HG02852 (cell line): ENCODE measurements around the gene ZFR2.

Experiments
- ATAC-seq: cut with Tn5 transposase; IDR thresholded peaks from one replicate; pipeline ENCODE4 v1.9.1; 2021; ENCODE audit warnings: mild to moderate bottlenecking, moderate library complexity; ENCODE audit not compliant: unreplicated experiment

Gene ZFR2

DNA sequence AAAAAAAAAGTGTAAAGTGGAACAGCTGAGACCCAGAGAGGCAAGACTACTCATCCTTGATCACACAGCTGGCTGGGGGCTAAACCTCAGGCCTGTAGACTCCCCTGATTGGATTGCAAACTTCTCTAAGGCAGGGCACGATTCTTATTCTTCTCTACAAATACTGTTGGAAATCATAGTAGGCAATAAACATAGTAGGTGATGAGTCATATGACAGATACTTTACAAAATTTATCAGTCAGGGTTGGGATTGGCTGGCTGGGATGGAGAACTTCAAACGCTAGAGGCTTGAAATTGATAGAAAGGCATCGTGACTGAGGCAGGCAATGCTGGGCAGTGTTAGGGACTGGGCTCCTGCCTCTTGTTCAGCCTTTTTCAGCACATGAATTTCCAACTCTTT, 76.7 kb downstream of the ZFR2 start:
- ATAC-seq: no peak

DNA sequence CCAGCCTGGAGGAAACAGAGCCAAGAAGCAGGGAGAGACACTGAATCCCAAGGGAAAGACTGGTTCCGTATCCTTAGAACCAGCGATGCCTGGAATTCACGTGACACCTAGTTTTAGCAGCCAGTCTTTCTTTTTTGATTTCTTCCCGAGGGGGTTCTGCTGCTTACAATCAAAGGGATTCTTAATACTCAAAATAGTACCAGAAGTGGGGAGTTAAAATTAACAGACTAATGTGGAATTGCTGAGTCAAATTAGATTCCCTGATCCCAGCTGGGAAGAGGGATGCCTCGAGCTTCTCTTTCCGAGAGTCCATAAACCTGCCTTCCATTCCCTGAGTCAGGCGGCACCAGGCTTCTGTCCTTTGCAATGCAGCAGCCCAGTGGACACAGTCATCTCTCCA, 77.9 kb downstream of the ZFR2 start:
- no peak for ATAC-seq

- no peak for ATAC-seq
Observed at GRCh38 chr19:3790209-3790734, 78.6 kb downstream of the ZFR2 start.

- no peak for ATAC-seq
Observed at GRCh38 chr19:3788996-3789778, 79.7 kb downstream of the ZFR2 start.

GRCh38 chr19:3785938-3786824, 82.7 kb downstream of the ZFR2 start, which contains the start of gene MATK:
TSS of gene MATK (minus strand) at chr19:3786381. CDS start at chr19:3785135, 1,246 bp downstream.
- ATAC-seq: no peak

DNA sequence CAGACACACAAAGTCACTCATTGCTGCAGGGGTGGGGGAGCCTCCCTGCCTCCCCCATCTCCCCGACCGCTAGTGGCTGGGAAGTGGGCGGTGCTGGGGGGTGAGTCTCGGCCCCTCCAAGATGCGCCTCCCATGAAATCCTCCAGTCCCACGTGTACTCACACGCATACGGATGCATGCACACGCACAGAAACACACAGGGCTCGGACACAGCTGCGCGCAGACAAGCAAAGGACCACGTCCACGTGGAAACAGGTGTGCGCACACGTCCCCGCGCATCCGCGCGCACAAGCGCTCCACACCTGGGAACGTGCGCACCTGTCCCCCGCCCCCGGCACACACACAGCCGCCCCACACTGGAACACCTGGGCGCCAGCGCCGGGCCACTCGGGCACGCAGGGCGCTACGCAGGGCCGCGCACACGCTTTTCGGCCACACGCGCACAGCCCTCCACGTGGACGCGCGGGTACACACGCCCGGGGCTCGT, 83.3 kb downstream of the ZFR2 start:
- no peak for ATAC-seq

- no peak for ATAC-seq
Observed at GRCh38 chr19:3784607-3785450, 84.0 kb downstream of the ZFR2 start.

DNA sequence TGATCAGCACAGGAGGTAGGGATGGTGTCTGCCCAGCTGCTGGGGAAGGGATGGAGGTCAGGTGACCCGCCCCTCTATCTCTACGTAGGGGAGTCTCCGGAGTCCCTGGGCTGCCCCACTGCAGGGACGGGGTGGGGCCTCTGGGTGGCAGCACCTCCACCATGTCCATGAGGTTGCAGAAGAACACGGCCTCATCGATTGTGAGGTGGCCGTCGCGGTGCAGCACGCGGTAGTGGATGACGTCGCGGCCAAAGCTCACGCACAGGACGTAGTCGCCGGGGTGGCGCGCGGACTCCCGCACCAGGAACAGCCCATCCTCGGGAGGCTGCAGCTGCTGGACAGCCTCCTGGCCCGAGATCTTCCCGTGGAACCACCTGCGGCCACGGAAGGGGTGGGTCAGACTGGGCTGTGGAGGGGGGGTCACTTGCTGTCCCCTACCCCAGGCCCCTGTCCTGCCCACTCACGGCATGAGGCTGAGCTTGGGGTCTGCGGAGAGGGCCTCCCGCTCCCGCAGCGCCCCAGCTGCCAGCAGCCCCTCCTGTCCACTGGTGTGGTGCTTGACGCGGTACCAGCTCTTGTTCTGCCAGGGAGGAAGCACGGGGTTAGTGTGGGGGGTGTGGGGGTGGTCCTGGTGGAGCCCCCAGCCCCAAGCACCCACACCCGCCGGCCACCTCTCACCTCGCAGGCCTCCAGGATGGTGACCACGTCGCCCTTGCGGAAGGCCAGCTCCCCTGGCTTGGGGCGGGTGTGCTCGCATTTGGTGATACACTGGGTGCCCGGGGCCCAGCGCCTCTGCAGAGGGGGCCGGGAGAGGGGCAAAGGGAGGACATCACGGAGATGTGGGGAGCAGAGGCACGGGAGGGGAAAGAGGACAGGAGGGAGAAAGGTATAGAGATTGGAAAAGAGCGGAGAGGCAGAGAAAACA, 84.9 kb downstream of the ZFR2 start:
- ATAC-seq: no peak

DNA sequence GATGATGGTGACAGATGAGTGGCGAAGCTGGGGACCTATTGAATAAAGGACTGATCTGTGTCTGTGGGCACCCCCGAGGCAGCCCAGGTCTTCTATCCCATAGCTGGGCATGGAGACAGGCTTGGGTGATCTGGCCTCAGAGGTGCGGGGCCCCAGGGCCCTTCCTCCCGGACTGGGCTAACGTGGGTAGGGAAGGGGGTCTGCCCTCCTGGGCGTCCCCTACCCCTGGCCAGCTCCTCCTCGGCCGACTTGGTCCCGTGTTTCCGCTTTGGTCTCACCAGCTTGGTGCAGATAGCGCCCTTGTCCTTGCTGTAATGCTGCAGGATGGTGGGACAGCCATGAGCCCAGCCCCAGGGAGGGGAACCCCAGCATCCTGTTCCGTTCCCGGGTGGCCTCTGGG, 85.9 kb downstream of the ZFR2 start:
- ATAC-seq: no peak

GRCh38 chr19:3782330-3782729, 86.5 kb downstream of the ZFR2 start:
- no peak for ATAC-seq

DNA sequence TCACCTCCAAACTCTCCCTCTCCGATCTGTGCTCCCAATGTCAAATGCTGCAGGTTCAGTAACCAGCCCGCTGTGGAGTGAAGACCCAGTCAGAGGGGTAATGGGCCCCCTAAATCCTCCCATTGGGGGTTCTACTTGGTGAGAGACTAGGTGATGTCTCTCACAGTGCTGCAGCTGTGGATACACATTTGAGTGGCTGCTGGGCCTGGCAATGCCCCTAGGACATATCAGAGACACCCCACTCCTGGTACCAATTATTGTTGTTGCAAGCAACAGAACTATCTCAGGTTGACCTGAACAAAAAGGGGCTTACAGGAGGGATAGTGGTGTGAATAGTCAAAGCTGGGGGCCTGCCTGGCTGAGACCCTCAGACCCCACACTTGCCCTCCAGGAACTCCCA, 87.2 kb downstream of the ZFR2 start:
- ATAC-seq: no peak

- ATAC-seq: no peak
Observed at GRCh38 chr19:3780786-3781304, 88.0 kb downstream of the ZFR2 start.

GRCh38 chr19:3778899-3779723, 89.7 kb downstream of the ZFR2 start:
- no peak for ATAC-seq

DNA sequence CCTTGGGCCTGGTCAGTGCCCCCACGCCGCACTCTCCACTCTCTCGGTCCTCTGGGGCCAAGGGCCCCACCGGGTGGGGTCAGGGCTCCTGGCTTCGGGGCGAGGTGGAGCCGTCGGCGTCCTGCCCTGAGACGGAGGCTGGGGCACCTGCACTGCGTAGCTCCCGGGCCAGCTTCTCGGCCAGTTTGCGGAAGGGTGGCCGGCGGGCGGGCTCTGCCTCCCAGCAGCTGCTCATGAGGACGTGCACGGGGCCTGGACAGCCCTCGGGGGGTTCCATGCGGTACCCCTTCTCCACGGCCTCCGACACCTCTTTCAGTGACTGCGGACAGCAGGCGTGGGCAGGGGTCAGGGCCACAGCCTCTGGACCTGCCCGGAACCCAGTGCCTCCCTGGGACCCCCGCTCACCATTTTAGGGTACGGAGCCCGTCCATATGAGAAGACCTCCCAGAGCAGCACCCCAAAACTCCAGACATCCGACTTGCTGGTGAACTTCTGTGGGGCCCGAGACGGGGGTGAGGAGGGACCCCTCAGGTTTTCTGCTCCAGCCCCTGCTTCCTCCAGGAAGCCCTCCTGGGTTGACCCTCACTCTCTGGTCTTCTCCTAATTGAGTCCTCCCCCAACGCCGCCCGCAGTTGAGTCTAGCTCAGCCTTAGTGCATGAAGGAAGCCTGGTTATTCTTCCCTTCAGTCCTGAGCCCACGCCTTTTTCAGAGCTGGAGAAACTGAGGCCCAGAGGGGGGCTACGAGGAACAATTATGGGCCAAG, 90.6 kb downstream of the ZFR2 start:
- ATAC-seq: no peak

- ATAC-seq: no peak
Observed at GRCh38 chr19:3776479-3777040, 92.3 kb downstream of the ZFR2 start.

DNA sequence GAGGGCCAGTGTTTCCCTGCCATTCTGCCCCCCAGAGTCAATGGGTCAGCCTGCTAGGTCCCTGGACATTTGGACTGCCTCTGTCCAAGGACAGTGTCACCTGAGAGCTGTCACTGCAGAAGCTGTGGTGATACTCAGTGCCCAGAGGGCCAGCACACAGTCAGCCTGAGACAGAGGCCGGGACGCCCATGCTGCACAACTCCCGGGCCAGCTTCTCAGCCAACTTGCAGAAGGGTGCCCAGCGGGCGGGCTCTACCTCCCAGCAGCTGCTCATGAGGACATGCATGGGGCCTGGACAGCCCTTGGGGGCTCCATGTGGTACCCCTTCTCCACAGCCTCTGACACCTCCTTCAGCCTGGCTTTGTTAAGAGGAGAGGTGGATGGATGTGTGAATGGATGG, 93.0 kb downstream of the ZFR2 start:
- ATAC-seq: no peak

DNA sequence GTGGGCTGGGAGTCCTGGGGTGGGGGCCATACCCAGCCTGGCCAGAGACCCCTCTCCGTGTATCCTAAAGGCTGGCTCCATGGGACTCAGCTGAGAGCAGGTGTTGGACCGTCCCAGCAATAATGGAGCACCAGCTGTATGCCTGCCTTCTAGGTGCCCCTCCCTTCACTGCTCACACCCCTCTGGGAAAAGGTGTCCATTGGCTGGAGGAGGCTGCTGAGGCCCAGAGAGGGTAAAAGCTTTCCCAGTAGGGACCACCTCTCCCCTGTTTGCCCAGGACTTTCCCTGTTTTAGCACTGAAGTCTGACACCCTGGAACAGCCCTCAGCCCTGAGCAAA, 93.5 kb downstream of the ZFR2 start:
- ATAC-seq: no peak
